Ovary (tissue), 3 donors: ENCODE results near the gene PRSS1.

Source experiments
- CTCF ChIP-seq, 3 donors: fragments of 450-650 bp in 2 of 3; fragments of 200-600 bp in 1 of 3; IDR thresholded peaks; one replicate each; pipeline versions ENCODE4 v1.5.1 to v1.8.0; 2016 to 2022; ENCODE audit warnings: antibody characterized with exemption in 3 of 3, mild to moderate bottlenecking in 1 of 3
- EP300 ChIP-seq: sonication (generic); formaldehyde crosslinking; IDR thresholded peaks from one replicate; pipeline ENCODE4 v1.6.1; 2017; ENCODE audit warnings: antibody characterized with exemption
- POLR2A ChIP-seq: fragments of 450-650 bp; IDR thresholded peaks from one replicate; pipeline ENCODE4 v1.6.1; 2017; ENCODE audit warnings: antibody characterized with exemption, mild to moderate bottlenecking, moderate library complexity
- donor health status: DM: no; HTN: no; CAD: no.

GRCh38 chr7:142777318-142777717 lies 28.0 kb downstream of the PRSS1 start:
- TF ChIP-seq CTCF (IDR thresholded peaks at IDR 0.05) (no peak), POLR2A (no peak), EP300 (no peak)
